Fibroblast of skin of back (primary cell): ENCODE data around the gene CDADC1.

ENCODE experiments used
- DNase-seq: peaks from one replicate; pipeline ENCODE4 v3.0.0-alpha.2; 2013

CDADC1 gene

DNA sequence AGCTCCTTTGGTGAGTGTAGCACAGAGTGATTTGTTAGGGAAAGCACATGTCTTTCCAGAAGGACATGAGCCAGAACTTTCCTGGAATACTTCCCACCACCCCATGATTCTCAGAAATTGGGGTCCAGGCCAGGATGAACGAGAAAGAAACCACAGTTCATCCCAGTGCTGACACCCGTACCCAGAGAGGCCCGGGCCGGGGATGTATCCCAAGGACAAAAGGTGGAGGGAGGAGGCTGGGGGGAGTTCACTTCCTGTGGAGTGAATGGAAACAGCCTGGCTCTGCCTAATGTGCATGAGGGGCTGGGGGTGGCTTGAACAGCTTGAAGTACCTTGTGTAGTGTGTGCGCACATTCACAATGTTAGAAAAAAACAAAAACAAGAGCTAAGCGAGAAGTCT is 47.5 kb downstream of the CDADC1 start:
- no peak for DNase-seq

DNA sequence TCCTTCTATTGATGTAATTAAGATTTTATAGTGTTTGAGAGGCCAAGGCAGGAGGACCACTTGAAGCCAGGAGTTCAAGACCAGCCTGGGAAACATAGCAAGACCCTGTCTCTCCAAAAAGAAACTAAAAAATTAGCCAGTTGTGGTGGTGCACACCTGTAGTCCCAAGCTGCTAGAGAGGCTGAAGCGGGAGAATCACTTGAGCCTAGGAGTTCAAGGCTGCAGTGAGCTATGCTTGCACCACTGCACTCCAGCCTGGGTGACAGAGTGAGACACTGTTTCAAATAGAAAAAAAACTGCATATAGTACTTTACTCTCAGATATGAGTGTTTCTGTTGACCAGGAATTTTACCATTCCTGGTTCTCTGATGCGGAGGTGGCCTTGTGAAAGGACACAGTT is 48.9 kb downstream of the CDADC1 start:
- no peak for DNase-seq

DNA sequence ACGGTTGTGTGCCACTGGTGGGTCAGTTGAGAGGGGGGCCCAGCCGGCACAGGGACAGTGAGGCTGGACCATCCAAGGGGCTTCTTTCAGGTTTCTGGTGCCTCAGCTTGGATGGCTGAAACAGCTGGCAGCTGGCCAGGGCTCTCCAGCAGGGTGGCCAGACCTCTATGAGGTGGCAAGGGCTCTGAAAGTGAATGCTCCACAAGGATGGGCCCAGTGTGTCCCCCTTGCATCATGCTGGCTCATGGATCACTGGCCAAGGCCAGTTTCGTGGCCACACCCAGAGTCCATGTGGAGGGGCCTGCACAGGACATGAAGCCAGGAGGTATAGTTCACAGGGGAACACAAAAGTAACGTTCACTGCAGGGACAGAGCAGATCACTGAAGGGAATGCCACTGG is 49.6 kb downstream of the CDADC1 start:
- no peak for DNase-seq

DNA sequence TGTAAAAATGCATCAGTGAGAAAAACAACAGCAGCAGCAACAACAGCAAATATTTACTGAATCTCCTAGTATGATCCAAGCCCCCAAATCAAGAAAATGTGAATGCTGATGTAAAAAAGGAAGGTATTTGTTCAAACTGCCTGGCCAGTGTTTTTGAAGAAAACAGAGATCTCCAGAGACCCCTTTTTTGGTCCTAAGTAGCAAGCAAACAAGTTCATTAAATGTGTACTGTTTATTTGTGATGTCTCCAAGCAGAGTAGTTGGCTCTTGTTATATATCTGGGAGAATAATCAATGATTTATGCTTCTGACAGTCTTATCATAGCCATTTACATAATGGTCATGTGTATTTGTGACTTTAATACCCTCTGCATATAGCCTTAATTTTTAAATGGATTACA is 50.7 kb downstream of the CDADC1 start:
- no peak for DNase-seq

DNA sequence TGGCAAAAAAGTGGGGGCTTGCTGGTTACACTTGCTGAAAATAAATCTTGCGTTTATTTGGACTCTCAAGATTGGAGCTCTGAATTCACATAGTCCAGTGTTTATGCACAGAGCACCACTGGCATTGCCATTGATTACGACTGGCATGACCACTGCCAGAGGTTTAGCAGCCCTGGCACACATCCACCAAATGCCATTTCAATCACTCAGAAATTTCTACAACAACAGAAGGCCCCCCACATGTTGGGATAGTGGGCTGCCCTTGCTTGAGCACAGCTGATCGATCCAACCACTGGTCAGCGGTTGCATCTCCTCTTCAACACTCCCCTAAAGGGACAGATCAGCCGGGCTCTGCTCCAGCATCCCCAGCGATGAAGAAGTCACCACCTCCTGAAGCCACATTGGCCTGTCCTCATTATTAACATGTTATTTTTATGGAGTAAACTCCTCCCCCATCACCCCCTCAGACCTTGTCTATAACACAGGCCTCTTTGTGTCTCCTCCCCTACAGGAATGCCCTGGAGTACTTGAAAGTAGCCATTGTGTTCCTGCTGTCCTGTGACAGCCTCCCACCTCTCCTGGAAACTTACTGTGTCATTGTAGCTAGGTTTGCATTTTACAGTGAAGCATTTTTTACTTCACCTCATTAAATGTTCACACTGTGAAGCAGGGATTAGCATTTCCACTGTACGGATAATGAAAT is 51.3 kb downstream of the CDADC1 start:
- DNase-seq = no peak

DNA sequence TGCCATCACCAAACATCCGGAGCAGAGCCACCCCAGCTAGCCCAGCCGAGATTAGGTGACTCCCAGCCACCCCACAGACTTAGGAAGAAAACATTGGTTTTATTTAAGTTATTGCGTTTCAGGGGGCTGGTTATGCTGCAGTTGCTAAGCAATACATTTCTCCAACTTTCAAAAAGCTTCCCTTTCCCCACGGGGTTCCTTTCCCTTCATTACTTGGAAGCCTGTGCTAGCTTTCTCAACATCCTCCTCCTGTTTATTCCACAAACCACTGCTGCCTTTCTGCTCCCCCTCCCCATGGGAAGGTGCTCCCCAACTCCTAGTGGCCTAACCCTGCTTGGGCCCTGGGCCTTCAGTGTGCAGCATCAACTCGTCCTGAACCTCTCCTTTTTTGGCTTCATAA is 52.6 kb downstream of the CDADC1 start:
- no peak for DNase-seq

DNA sequence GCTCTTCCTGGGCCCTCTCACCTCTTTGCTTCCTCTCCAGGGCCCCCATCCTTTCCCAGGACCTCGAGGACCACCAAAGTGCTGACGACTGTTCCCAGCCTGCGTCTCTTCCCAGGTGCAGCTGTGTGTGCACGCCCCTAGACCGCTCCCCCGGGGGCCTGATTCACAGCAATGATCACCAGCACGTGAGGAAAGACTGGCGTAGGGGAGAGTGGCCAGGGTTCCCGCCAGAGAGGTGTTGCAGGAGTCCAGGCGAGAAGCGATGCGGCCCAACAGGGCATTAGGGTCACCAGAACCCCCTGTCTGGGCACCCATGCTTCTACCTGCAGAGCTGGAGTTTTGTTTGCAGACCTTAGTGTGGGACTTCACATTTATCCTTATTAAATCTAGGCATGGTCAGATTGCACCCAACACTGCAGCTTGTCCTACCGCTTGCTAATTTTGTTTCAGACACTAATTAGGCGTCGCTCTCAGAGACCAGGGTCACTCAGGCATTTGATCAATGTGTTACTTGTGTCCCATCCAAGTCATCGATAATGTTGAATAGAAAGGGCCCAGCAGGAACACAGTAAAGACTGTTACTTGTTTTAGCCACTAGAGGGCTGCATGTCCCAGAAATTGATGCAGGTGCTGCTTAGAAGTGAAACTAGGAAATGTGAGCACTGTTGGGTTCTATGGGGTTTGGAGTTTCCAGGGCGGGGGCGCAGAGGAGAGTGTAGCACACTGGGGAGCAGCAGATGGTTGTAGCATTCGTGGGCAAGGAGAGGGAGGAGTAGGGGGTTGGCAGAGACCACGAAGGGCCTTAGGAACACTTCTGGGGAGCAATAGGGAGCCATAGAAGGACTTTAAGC is 53.2 kb downstream of the CDADC1 start:
- peak; percentile 72 for DNase-seq

DNA sequence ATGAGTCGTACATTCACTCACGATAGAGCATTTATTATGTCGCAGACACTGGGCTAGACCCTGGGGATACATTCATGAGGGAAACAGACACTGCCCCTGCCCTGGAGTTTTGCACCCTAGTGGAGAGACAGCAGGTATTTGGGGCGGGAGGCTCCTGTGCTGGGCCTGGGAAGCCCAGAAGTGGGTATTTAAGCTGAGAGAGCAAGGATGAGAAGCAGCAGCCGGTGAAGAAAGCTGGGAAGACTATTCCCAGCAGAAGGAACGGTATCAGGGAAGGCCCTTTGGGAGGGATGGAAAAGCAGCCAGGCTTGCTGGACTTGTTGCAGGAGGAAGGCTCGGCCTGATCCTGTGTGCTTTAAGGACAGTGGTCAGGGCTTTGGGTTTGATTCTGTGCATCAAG is 54.5 kb downstream of the CDADC1 start:
- DNase-seq = no peak

DNA sequence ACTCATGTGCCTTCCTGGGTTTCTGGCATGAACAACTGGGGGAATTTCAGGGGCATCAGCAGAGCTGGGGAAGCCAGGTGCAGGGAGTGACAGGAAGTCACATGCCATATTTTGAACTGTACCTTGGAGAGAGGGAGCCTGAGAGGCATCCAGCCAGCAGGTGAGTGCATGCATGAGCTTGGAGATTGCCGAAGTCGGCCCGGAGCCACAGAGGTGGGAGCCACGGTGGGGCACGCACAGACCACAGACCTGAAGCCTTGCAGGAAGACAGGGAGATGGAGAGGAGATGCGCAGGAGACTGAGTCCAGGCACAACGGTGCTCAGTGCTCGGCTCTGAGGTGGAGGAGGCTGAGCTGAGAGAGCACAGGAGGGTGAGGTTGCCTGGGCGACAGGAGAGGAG is 55.1 kb downstream of the CDADC1 start:
- DNase-seq = no peak

DNA sequence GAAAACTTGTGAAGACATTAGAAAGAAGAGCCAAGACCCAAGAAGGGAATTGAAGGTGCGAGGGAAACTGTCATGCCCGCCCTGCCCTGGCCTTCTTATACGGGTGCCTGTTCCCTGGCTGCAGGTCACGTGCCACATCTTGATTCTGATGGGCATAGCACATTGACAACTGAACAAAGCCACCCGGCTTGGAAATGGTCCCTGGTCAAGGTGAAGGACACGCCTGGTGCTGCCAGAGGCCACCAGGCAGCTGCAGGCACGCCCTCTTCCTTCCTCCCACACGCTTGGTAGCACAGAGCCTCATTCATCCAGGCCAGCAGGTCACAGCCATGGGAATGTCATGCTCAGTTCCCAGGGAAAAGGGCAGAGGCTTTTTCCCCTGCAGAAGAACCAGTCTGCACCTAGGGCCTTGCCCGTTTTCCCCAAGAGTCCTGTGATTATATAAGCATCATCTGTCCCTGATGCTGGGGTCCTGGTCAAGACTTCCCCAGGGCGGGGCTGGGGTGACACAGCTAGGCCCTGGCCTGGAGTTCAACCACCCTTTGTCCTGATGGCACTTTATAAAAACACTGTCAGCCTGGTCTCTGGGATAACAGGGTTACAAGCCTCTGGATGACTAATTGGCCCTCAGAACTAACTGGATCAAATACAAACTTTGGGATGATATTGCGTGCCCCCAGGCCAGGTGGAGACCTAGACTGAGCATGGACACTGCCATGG is 56.0 kb downstream of the CDADC1 start:
- DNase-seq = no peak

DNA sequence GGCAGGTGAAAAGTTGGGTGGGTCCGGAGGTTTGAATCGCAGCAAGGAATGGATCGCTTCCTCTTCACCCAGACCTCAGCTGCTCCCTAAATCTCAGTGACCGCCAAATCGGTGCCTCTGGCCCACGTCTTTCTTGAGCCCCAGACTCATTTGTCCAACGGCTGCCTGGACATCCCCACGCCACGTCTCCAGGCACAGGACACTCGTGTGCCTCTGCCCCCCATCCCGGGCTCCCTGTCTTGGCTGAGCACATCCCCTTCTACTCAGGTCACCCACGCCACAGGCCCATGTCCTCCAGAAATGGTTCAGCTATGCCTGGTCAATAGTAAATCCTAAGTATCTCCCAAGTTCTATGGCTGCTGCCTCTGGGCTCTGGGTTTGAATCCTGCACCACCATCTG is 56.6 kb downstream of the CDADC1 start:
- DNase-seq = no peak

DNA sequence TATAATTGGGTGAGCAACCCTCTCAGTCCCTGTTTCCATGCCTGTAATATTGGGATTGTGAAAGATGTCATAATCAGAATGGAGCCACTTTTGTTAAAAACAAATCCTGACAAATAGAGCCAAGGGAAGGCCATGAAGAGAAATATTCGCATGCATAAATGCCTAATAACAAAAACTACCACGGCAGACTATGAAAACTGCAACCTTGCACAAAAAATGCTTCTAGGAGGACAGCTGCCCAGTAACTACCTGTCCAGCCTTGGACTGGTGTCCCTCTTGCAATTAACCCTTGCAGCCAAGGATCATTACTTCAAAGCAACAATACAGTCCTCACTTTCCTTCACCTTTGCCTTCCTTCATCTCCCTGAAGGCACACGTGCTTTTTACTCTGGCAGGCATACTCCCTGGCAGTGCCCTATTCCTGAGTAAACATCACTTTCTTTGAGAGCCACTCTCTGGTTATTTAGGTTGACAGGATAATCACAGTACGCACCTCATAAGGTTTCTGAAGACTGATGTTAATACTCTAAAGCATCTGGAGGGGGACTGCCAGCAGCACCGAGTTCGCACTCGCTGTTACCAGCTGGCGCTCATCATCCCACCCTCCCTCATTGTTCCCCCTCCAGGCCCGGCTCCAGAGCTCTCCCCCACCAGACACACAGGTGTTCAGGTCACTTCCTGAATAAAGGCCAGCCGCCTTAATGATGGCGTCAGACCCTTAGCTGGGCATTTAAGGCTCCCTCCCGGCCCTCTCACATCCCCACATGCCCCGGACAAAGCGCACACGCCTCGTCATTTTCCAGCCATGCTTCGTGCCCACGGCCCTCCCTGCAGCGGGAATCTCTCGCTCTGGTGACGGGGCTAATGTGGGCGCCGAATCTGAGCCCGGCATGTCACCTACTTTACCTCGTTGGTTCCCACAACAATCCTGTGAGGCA is 57.3 kb downstream of the CDADC1 start:
- DNase-seq = no peak

DNA sequence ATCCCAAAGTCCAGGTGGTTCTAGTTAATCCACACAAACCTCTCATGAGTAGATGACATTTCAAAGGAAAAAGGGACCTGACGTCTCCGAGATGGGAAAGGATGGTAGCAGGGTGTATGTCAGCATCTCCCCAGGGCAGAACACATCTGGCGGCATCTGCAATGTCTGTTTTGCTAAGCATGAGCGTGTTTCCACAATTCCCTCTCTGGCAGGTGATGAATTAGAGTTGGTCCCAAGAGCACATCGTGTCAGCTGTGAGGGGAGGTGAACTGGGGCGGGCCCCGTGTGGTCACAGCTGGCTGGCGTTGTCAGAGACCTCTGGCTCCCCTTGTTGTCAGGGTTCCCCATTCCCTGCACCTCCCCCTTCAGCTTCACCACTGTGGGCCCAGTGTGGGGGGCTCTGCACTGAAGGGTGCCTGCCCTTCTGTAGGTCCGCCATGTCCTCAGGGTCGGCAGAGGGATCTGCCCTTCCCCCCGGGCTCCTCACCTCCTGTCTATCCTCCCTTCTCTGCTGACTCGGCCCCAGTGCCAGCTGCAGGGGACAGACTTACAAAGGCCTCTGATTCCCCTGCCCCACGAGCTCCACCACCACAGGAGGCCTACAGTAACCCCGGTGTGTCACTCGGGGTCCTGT is 58.2 kb downstream of the CDADC1 start:
- DNase-seq = no peak

DNA sequence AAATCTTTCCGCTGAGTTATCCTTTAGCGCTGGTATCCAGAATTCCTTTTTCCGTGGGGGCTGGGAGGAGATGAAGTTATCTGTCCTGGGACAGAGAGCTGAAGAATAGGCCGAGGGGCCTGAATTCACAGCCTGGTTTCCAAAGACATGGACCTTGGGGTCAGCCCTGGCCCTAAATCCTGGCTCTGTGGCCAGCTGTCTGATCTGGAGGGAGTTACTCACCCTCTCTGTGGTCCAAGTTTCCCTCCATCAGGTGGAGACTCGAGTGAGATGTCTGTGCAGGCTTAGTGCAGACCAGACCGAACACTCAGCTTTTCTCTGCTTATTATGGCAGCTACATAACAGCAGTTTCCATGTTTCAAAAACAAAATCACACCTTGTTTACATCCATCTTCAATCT is 59.6 kb downstream of the CDADC1 start:
- DNase-seq = no peak

DNA sequence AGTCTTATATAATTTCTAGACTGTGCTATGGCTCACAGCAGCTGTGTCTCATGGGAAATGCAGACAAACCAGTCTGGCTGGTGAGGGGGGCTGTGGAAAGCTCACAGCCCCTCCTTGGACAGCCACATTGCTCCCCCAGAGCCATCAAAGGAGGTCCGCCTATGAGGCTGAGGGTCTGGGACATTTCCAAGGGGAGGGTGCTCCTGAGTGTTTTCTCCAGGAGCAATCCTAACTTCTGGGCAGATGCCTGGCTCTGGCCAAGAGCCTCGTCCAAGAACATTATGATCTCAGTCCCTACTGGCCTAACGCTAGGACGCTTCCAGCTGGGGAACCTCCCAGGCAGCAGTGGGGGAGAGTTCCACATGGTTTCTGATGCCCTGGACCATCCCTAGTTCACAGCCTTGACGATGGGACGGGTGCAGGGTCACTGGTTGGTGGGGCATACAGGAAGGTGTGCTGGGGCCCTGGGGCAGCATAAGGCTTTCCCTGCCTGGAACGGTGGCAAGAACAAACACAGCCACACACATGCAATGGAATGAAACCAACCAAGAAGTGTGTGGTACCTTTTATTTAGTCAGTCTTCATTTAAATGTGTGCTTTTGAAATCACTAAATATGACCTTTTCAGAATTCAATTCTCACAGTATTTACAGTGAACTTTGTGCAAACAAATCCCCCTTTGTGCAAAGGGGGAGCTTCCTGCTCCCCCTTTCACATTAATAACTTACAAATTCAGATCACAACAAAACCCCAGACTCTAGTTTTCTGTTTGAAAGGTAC is 60.6 kb downstream of the CDADC1 start:
- DNase-seq = no peak

DNA sequence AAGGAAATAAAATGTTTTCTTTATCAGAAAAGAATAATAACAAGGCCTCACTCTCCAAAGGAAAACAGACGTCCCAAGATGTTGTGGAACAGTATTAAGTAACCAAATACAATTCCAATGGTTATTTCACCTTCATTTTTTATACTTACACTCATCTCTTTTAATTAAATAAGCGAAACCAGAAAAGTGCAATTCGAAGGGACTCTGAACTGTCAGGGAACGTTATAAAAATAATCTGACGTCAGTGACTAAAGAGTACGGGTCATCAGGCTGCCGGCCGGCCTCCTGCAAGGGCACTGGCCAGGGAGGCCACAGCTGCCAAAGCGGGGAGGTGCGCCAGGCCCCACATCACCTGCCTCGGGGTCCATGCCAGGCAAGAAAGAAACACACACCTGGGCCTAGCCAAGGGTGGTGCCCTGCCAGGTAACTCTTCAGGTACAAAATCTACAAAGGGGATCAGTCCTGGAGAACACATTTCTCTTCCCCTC is 61.2 kb downstream of the CDADC1 start:
- DNase-seq = no peak

DNA sequence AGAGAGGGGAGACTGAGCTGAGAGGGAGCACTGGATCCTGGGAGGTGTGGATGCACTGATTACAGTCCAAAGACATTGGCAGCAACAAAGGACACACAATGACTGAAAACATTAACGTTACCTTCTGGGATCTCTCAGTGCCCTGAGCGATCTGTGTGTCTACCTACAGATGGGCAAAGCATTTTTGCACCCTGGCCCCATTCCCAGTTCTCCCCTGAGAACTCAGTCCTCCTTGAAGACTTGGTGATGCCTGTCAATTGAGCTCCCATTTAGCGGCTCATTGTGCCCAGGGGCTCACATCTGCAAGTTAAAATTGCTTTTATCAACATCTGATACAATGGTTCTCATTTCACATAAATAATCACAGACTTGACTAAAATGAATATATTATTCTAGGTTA is 62.5 kb downstream of the CDADC1 start:
- DNase-seq = no peak

DNA sequence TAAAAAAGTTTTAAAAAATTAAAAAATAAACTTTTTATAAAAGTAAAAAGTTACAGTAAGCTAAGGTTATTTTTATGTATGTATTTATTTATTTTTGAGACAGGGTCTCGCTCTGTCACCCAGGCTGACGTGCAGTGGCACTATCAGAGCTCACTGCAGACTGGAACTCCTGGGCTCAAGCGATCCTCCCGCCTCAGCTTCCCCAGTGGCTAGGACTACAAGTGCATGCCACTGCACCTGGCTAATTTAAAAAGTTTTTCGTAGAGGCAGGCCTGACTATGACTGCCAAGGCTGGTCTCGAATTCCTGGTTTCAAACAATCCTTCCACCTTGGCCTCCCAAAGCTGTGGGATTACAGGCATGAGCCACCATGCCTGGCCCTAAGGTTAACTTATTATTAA is 64.1 kb downstream of the CDADC1 start:
- DNase-seq = no peak

DNA sequence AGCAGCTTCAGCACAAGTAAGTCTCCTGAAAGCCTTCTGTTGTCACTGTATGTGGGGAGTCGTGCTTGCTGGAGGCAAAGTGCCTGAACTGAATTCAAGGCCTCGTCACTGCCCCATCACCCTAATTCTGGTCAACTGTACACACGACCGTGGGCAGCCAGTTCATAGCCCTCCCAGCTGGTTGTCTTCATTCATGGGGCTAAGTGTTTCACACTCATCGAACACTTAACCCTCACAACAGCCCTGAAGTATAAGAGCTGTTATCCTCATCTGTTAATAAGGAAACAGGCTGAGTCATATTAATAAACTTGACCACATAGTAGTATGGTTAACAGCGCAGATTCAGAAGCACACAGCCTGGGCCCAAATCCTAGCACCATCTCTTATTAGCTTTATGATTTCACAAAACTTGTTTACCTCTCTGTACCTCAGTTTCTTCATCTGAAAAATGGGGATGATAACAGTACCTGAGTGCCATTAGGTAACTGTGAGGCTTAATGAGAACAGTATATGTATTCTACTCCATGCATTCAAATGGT is 66.7 kb downstream of the CDADC1 start:
- DNase-seq = peak; percentile 31

DNA sequence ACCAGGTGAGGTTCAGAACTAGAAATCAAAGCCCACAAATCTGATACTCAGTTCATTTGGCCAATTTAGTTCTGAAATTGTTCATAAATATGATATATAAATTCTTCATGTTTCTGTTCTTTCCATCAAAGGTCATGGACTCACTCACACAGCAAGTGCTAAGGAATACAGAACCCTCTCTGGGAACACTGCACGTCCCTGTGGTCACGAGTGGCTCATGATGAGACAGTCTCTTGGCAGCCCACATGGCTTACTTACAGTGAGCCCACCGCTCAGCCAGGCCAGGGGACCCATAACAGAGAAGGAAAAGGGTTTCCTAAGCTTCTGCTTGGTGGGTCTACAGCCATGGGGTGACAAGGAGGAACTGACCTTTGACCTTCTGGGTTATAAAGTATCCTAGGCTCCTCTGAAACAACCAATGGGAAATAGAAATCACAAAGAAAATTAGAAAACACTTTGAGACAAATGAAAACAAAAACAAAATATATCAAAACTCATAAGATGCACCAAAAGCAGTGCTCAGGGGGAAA is 67.4 kb downstream of the CDADC1 start:
- peak; percentile 54 for DNase-seq
